ENCODE results near the gene GVQW3. TPM values are rescaled to one million over a fixed set of nuclear protein-coding genes. Genes with fewer than 3 reads are reported as not detected.

GVQW3 gene
- polyA plus RNA-seq, 2 of the 4 experiments (the other 2 are of a cell fraction): 3.6 to 3.8 TPM

GRCh38 chr11:76415073-76415472, 34.0 kb downstream of the GVQW3 start:
- POLR2A ChIA-PET: no interaction called here
- FAIRE-seq: no peak
- Histone ChIP-seq H3K4me1 (no peaks in the 10 kb centered on the region), H3K27ac (no peak overlapping the region), H3K9me3 (no peaks in the 10 kb centered on the region), H3K4me3 (no peak overlapping the region), H3K4me2 (no peak overlapping the region)
- peak in 1 of 2 experiments; percentile 6 for DNase-seq (ENCODE audit: low read depth in 1 of 2, low spot score in 1 of 2)
- no peak for TF ChIP-seq E2F6 (IDR thresholded peaks at IDR 0.05; ENCODE audit: borderline replicate concordance, low read depth)
- TF ChIP-seq PBX3 (IDR thresholded peaks at IDR 0.05): no peak
- no peak for TF ChIP-seq NFE2L2 (conservative IDR thresholded peaks at IDR 0.05; ENCODE audit: low read length)
- TF ChIP-seq HDAC2 (IDR thresholded peaks at IDR 0.05): no peak
- TF ChIP-seq SREBF2 (IDR thresholded peaks at IDR 0.05): no peak
- TF ChIP-seq EHF (CRISPR knock-in tag; IDR thresholded peaks at IDR 0.05): no peak
- no peak for TF ChIP-seq HES2 (IDR thresholded peaks at IDR 0.05)
- TF ChIP-seq MAX (IDR thresholded peaks at IDR 0.05): no peak
- no peak for TF ChIP-seq PHF8 (IDR thresholded peaks at IDR 0.05; ENCODE audit: borderline replicate concordance, low read depth)
- no peak for TF ChIP-seq REST (IDR thresholded peaks at IDR 0.05)
- no peak for TF ChIP-seq TP53 (CRISPR knock-in tag; IDR thresholded peaks at IDR 0.05)
- no peak for TF ChIP-seq MAFK (IDR thresholded peaks at IDR 0.05; ENCODE audit: partially characterized antibody)
- TF ChIP-seq CTCF (IDR thresholded peaks at IDR 0.05): no peak
- TF ChIP-seq ZFP36 (IDR thresholded peaks at IDR 0.05; ENCODE audit: borderline replicate concordance, partially characterized antibody): no peak
- TF ChIP-seq KDM1A (IDR thresholded peaks at IDR 0.05; ENCODE audit: low read depth): no peak
- no peak for TF ChIP-seq JUNB (IDR thresholded peaks at IDR 0.05)
- no peak for TF ChIP-seq CEBPB (IDR thresholded peaks at IDR 0.05)
- TF ChIP-seq CBX2 (IDR thresholded peaks at IDR 0.05; ENCODE audit: borderline replicate concordance, low read depth): no peak
- CTCF ChIA-PET: interaction anchor here (1.0 to 1.1 kb wide), 2 partner anchors 11 to 183 kb away, joined by 3 read pairs; no protein-coding TSS in a partner anchor
- no peak for ATAC-seq

GRCh38 chr11:76419896-76420295, 38.8 kb downstream of the GVQW3 start:
- no peak overlapping the region for H3K27ac ChIP-seq
- no peak for TF ChIP-seq TP53 (CRISPR knock-in tag; IDR thresholded peaks at IDR 0.05)
- TF ChIP-seq CTCF (IDR thresholded peaks at IDR 0.05): peak; percentile 35
- TF ChIP-seq RAD21 (conservative IDR thresholded peaks at IDR 0.05 in 1 of 2, IDR thresholded peaks at IDR 0.05 in 1 of 2): peak in 1 of 2 experiments; percentile 39; a peak in 1 of 5 replicates
- WGBS (ENCODE audit: missing lambda C conversion rate): 33% methylated on average over 3 of the region's 3 CpGs
- no peak overlapping the region for H3K4me2 ChIP-seq
- no peaks in the 10 kb centered on the region for H3K9me3 ChIP-seq
- H3K4me1 ChIP-seq: no peaks in the 10 kb centered on the region
- peak; percentile 50 to 83; a peak in 3 of 6 replicates for ATAC-seq
- no peak for FAIRE-seq
- peak; percentile 30 to 60 for DNase-seq (ENCODE audit: low read depth in 1 of 2, low spot score in 1 of 2)
- H3K4me3 ChIP-seq: no peak overlapping the region
- POLR2A ChIA-PET: no interaction called here
- CTCF ChIA-PET: interaction anchor here (0.7 to 2.7 kb wide), 10 partner anchors 9 to 39 kb away, joined by 3 to 14 read pairs (median 4); no protein-coding TSS in a partner anchor
